K562 (cell line): ENCODE results near the gene CAMK2D. TPM values are rescaled to one million over a fixed set of nuclear protein-coding genes. Genes with fewer than 3 reads are reported as not detected.

ENCODE experiments used
- ATAC-seq: fragments of 200-7000 bp; cut with Tn5 transposase; 3 replicates; pipeline ENCODE4 v1.9.1; 2020; ENCODE audit warnings: moderate library complexity
- BruUV-seq: library from RNA; stranded (reverse); fragments of 400-500 nt; replicated peaks from 2 replicates; lab custom pipeline; 2021; lab: Mats Ljungman, UMichigan
- CTCF ChIA-PET: fragments of 300-600 bp; formaldehyde crosslinking; extraction: SDS; loops from one replicate; lab custom pipeline; 2021; ENCODE audit warnings: low intra/inter-chr PET ratio; lab: Yijun Ruan, JAX
- POLR2A ChIA-PET: fragments of 300-600, 350-650 bp; sonication (Branson Sonifier 250); formaldehyde crosslinking; extraction: SDS; loops from one replicate; lab custom pipeline; 2021; ENCODE audit warnings: antibody characterized with exemption, inconsistent platforms; lab: Yijun Ruan, JAX
- DNase-seq, 4 experiments: peaks; one replicate each; pipeline versions ENCODE4 v3.0.0 to v3.0.0-alpha.2; 2011 to 2018; ENCODE audit warnings: low spot score in 3 of 4, mixed read lengths in 3 of 4; ENCODE audit errors: extremely low read depth in 1 of 4
- FAIRE-seq: peaks from 2 replicates; lab custom pipeline; 2011; peaks lifted over from hg19 to GRCh38; lab: Jason Lieb, UNC
- H2AFZ ChIP-seq: 2 replicates; pipeline ENCODE4 v1.6.0; 2011; ENCODE audit warnings: low read depth, low read length, control low read depth, inconsistent platforms
- H3K27ac ChIP-seq: fragments of 200-600 bp; 3 replicates; pipeline ENCODE4 v1.8.0; 2011; ENCODE audit warnings: low read depth, mild to moderate bottlenecking, control low read depth, inconsistent platforms, low read length, moderate library complexity, mixed read lengths; ENCODE audit errors: extremely low read depth
- H3K27me3 ChIP-seq, 2 experiments: fragments of 300-600 bp in 1 of 2; 2 replicates in 1 of 2; 3 replicates in 1 of 2; pipeline versions ENCODE4 v1.6.0 to v1.8.0; 2011; ENCODE audit warnings: inconsistent platforms in 2 of 2, low read length in 2 of 2, mild to moderate bottlenecking in 1 of 2, mixed read lengths in 1 of 2, moderate library complexity in 1 of 2; ENCODE audit not compliant: control insufficient read depth in 2 of 2, insufficient read depth in 2 of 2
- H3K36me3 ChIP-seq: fragments of 300-600 bp; 3 replicates; pipeline ENCODE4 v1.8.0; 2011; ENCODE audit warnings: mild to moderate bottlenecking, low read length, inconsistent platforms; ENCODE audit not compliant: control insufficient read depth, insufficient read depth
- H3K4me1 ChIP-seq, 2 experiments: fragments of 200-600 bp in 1 of 2; replicated peaks in 1 of 2; 2 replicates in 1 of 2; 3 replicates in 1 of 2; pipeline versions ENCODE4 v1.5.1 to v1.8.0; 2011; ENCODE audit warnings: inconsistent platforms in 2 of 2, low read length in 2 of 2, mild to moderate bottlenecking in 1 of 2, mixed read lengths in 1 of 2, moderate library complexity in 1 of 2; ENCODE audit not compliant: control insufficient read depth in 2 of 2, insufficient read depth in 2 of 2
- H3K4me2 ChIP-seq: 2 replicates; pipeline ENCODE4 v1.6.1; 2011; ENCODE audit warnings: low read length, control low read depth, inconsistent platforms, mixed read lengths; ENCODE audit not compliant: insufficient read depth
- H3K4me3 ChIP-seq: fragments of 200-600 bp; sonication (generic), shearing (Covaris generic); 2 replicates; pipeline ENCODE4 v1.5.1; 2016; ENCODE audit warnings: control low read depth, inconsistent platforms
- H3K79me2 ChIP-seq: fragments of 200-600 bp; 3 replicates; pipeline ENCODE4 v1.8.0; 2011; ENCODE audit warnings: low read length, inconsistent platforms; ENCODE audit not compliant: control insufficient read depth, insufficient read depth
- H3K9ac ChIP-seq, 2 experiments: 2 replicates each; pipeline versions ENCODE4 v1.6.0 to v1.6.1; 2011; ENCODE audit warnings: low read depth in 2 of 2, low read length in 2 of 2, control low read depth in 1 of 2, inconsistent platforms in 1 of 2, mild to moderate bottlenecking in 1 of 2, mixed read lengths in 1 of 2; ENCODE audit not compliant: insufficient read depth in 1 of 2
- H3K9me1 ChIP-seq: one replicate; pipeline ENCODE4 v1.6.0; 2011; ENCODE audit warnings: inconsistent platforms, mild to moderate bottlenecking, low read length, moderate library complexity; ENCODE audit not compliant: control insufficient read depth, insufficient read depth
- H3K9me3 ChIP-seq: replicated peaks from 2 replicates; pipeline ENCODE4 v1.5.1; 2011; ENCODE audit warnings: low read depth, low read length, inconsistent platforms; ENCODE audit not compliant: control insufficient read depth, insufficient read depth
- H4K20me1 ChIP-seq: replicated peaks from 2 replicates; pipeline ENCODE4 v1.6.1; 2011; ENCODE audit warnings: low read length, inconsistent platforms, mixed read lengths; ENCODE audit not compliant: control insufficient read depth, insufficient read depth
- ADNP ChIP-seq: fragments of 200-800 bp; sonication (Bioruptor generic); IDR thresholded peaks from 2 replicates; pipeline ENCODE4 v1.6.1; 2016; ENCODE audit warnings: missing genetic modification characterization, missing compliant biosample characterization
- ATF2 ChIP-seq: sonication (generic); formaldehyde crosslinking; IDR thresholded peaks from 2 replicates; pipeline ENCODE4 v1.8.1; 2022; ENCODE audit warnings: missing genetic modification reagents
- ATF4 ChIP-seq: fragments of 450-650 bp; formaldehyde crosslinking; IDR thresholded peaks from 2 replicates; pipeline ENCODE4 v1.4.0; 2022; ENCODE audit warnings: mild to moderate bottlenecking, moderate library complexity
- BCL6 ChIP-seq: fragments of 250-450 bp; sonication (Bioruptor Pico); IDR thresholded peaks from 2 replicates; pipeline ENCODE4 v1.4.0; 2020
- DDX20 ChIP-seq: fragments of 450-650 bp; IDR thresholded peaks from 2 replicates; pipeline ENCODE4 v1.6.1; 2016; ENCODE audit warnings: missing genetic modification characterization, low read depth, mild to moderate bottlenecking, missing compliant biosample characterization, moderate library complexity
- HIVEP1 ChIP-seq: fragments of 250-450 bp; sonication (Bioruptor Pico); IDR thresholded peaks from 2 replicates; pipeline ENCODE4 v1.4.0; 2020; ENCODE audit warnings: mild to moderate bottlenecking
- ID3 ChIP-seq, 2 experiments: fragments of 250-450 bp in 1 of 2; fragments of 450-650 bp in 1 of 2; sonication (Bioruptor Pico) in 1 of 2; IDR thresholded peaks; 2 replicates each; pipeline versions ENCODE4 v1.6.1 to v1.8.0; 2016 to 2021; ENCODE audit warnings: mild to moderate bottlenecking in 2 of 2, moderate library complexity in 2 of 2, missing compliant biosample characterization in 1 of 2, missing genetic modification characterization in 1 of 2
- NFIC ChIP-seq: fragments of 450-650 bp; IDR thresholded peaks from 2 replicates; pipeline ENCODE4 v1.6.1; 2017; ENCODE audit warnings: mild to moderate bottlenecking, inconsistent platforms
- POLR2G ChIP-seq: fragments of 200-400 bp; formaldehyde crosslinking; IDR thresholded peaks from 2 replicates; pipeline ENCODE4 v1.6.1; 2017; ENCODE audit warnings: low read depth, mild to moderate bottlenecking, antibody characterized with exemption, low read length, moderate library complexity
- SIRT6 ChIP-seq: IDR thresholded peaks from one replicate; pipeline ENCODE4 v1.6.1; 2012; ENCODE audit warnings: low read depth, mild to moderate bottlenecking, control low read depth, inconsistent platforms, low read length, moderate library complexity
- TAF7 ChIP-seq: fragments of 450-650 bp; IDR thresholded peaks from 2 replicates; pipeline ENCODE4 v1.6.1; 2016; ENCODE audit warnings: missing genetic modification characterization, missing compliant biosample characterization
- ZNF263 ChIP-seq: sonication (generic); formaldehyde crosslinking; IDR thresholded peaks from 2 replicates; pipeline ENCODE4 v1.8.0; 2022; ENCODE audit warnings: mild to moderate bottlenecking, missing genetic modification reagents, borderline replicate concordance
- WGBS: fragments of 100-300 bp; shearing (Covaris generic); methylation state at CpG from one replicate; pipeline ENCODE4 v1.1.6; 2016; ENCODE audit warnings: low coverage, mixed read lengths; ENCODE audit not compliant: insufficient coverage; ENCODE audit errors: missing lambda C conversion rate; 5-methylcytosine and 5-hydroxymethylcytosine counted together
- in situ Hi-C: fragments of 300-500 bp; cut with MboI; formaldehyde crosslinking; loops from 4 replicates; pipeline ENCODE4 v1.15.0; 2018; ENCODE audit warnings: inconsistent platforms, mixed read lengths
- intact Hi-C: fragments of 100-400 bp; cut with micrococcal nuclease; formaldehyde crosslinking; loops from 2 replicates; pipeline ENCODE4 v1.14.2; 2022
- polyA plus RNA-seq, 8 experiments: library from polyadenylated mRNA; depleted of rRNA in 4 of 8; stranded (reverse) in 5 of 8; unstranded in 3 of 8; fragments of >200 nt; fragmentation: Nextera tagmentation in 2 of 8; fragmentation: Illumina TruSeq in 1 of 8; extraction: Ambion mirVana in 2 of 8; extraction: Trizol in 1 of 8; gene quantifications; 2 replicates each; pipeline versions ENCODE4 v1.2.1 to v1.2.3, GENCODE V29; 2011 to 2014; ENCODE audit warnings: inconsistent platforms in 1 of 8, missing spikeins in 1 of 8
- total RNA-seq, 7 experiments: library from RNA; depleted of rRNA in 6 of 7; stranded (reverse); fragments of >200 nt in 6 of 7; fragmentation: Illumina TruSeq in 2 of 7; extraction: Trizol in 2 of 7; gene quantifications; 2 replicates each; pipeline versions ENCODE4 v1.2.1 to v1.2.3, GENCODE V29; 2011 to 2021; ENCODE audit warnings: low replicate concordance in 1 of 7
- TF ChIP-seq, protein P1 (sequence below): fragments of 250-450 bp; sonication (Bioruptor Pico); IDR thresholded peaks from 2 replicates; pipeline ENCODE4 v1.5.0; 2021

Gene CAMK2D
- total and polyA plus RNA-seq, 9 of the 15 experiments (the other 6 are each of a cell fraction or from before 2014, with no cell fraction given) = 0.01 to 0.33 (median 0.04) TPM; not detected in 2

DNA sequence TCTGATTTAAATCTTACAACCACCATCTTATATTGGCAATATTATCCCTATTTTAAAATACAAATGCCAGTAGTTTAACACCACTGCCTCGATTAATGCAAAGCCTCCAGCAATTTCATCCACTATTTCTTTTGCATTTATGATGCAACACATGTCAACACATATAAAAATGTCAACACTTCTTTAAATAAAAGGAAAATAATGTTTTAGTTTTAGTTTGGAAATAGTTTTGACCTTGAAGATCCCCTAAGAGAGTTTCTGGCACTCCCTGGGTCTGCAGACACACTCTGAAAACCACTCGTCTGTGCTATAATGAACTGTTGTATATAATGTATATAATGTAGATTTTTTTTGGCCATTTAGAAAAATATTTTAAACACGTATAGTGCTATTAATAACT is 99.0 kb downstream of the CAMK2D start:
- H3K79me2 ChIP-seq = no peaks in the 10 kb centered on the region
- H2AFZ ChIP-seq = no peak overlapping the region
- no peaks in the 10 kb centered on the region for H3K4me1 ChIP-seq
- H3K9me1 ChIP-seq = no peaks in the 10 kb centered on the region
- WGBS = 0% methylated on average over 3 of the region's 3 CpGs
- H3K36me3 ChIP-seq = no peaks in the 10 kb centered on the region
- no peak overlapping the region for H3K4me3 ChIP-seq
- H4K20me1 ChIP-seq = no peaks in the 10 kb centered on the region
- H3K9ac ChIP-seq = no peak overlapping the region
- ChIA-PET CTCF (no interaction called here), POLR2A (no interaction called here)
- no peak for FAIRE-seq
- DNase-seq = no peak
- H3K4me2 ChIP-seq = no peak overlapping the region
- in situ Hi-C loops = no loop called here
- intact Hi-C loops = no loop called here
- H3K27ac ChIP-seq = no peak overlapping the region
- no peak for ATAC-seq
- H3K27me3 ChIP-seq = no peaks in the 10 kb centered on the region
- H3K9me3 ChIP-seq = 0 out of 2 replicates have a peak, but pooled peaks cover 2% of the 10 kb centered on the region
- BruUV-seq = no TSS peak
- no peak for TF ChIP-seq HIVEP1
- TF ChIP-seq, protein P1, sequence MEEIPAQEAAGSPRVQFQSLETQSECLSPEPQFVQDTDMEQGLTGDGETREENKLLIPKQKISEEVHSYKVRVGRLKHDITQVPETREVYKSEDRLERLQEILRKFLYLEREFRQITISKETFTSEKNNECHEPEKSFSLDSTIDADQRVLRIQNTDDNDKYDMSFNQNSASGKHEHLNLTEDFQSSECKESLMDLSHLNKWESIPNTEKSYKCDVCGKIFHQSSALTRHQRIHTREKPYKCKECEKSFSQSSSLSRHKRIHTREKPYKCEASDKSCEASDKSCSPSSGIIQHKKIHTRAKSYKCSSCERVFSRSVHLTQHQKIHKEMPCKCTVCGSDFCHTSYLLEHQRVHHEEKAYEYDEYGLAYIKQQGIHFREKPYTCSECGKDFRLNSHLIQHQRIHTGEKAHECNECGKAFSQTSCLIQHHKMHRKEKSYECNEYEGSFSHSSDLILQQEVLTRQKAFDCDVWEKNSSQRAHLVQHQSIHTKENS = no peak
- no peak for TF ChIP-seq DDX20
- no peak for TF ChIP-seq ADNP
- no peak for TF ChIP-seq BCL6
- no peak for TF ChIP-seq POLR2G
- no peak for TF ChIP-seq NFIC
- no peak for TF ChIP-seq ID3 (CRISPR knock-in tag; IDR thresholded peaks at IDR 0.05)
- no peak for TF ChIP-seq ID3 (tag; IDR thresholded peaks at IDR 0.05)
- TF ChIP-seq ATF4 (CRISPR knock-in tag) = no peak
- TF ChIP-seq TAF7 = no peak
- no peak for TF ChIP-seq ZNF263 (CRISPR knock-in tag)
- no peak for TF ChIP-seq SIRT6
- TF ChIP-seq ATF2 = no peak
